Measurements from ENCODE around the gene MT1B.

DNA sequence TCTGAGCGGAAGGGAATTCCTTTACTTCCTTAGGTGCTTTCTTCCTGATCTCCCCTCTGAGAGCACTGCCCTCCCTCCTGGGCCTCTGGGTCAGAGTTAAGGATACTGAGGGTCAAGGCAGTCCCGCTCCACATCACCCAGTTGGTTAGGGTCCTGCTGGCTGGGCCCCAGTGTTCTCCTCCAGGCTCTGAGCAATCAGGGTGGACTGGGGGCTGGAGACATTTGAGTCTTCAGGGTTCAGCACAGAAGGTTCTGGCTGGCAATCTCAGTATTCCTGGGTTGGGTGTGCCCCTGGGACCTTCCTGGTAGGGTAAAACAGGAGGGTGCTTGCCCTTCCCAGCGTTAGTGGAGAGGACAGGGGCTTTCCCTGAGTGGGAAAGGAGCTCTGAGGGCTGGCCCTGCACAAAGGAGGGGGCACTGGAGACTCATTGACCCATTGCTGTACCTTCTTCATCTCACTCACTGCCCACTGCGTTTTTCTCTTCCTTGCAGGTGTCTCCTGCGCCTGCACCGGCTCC lies 18.8 kb upstream of the MT1B start:
- TF ChIP-seq, protein P1, sequence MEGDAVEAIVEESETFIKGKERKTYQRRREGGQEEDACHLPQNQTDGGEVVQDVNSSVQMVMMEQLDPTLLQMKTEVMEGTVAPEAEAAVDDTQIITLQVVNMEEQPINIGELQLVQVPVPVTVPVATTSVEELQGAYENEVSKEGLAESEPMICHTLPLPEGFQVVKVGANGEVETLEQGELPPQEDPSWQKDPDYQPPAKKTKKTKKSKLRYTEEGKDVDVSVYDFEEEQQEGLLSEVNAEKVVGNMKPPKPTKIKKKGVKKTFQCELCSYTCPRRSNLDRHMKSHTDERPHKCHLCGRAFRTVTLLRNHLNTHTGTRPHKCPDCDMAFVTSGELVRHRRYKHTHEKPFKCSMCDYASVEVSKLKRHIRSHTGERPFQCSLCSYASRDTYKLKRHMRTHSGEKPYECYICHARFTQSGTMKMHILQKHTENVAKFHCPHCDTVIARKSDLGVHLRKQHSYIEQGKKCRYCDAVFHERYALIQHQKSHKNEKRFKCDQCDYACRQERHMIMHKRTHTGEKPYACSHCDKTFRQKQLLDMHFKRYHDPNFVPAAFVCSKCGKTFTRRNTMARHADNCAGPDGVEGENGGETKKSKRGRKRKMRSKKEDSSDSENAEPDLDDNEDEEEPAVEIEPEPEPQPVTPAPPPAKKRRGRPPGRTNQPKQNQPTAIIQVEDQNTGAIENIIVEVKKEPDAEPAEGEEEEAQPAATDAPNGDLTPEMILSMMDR (IDR thresholded peaks at IDR 0.05): no peak
- TF ChIP-seq EP300 (IDR thresholded peaks at IDR 0.05) (no peak), POLR2A (IDR thresholded peaks at IDR 0.05) (no peak)
